NAMALWA (cell line): ENCODE data around the gene ITSN1.

ENCODE experiments used
- DNase-seq: peaks from one replicate; pipeline ENCODE4 v3.0.0-alpha.2; 2015; ENCODE audit warnings: low spot score

Gene ITSN1

GRCh38 chr21:33732038-33732437 is 89.7 kb downstream of the ITSN1 start:
- no peak for DNase-seq

- DNase-seq = no peak
These were observed 91.3 kb downstream of the ITSN1 start for GRCh38 chr21:33733601-33734000.

- no peak for DNase-seq
These were observed 92.0 kb downstream of the ITSN1 start for GRCh38 chr21:33734291-33734690.

GRCh38 chr21:33734818-33735217 is 92.5 kb downstream of the ITSN1 start:
- no peak for DNase-seq

- DNase-seq = no peak
These were observed 94.3 kb downstream of the ITSN1 start for GRCh38 chr21:33736569-33736968.

- DNase-seq = no peak
These were observed 97.4 kb downstream of the ITSN1 start for GRCh38 chr21:33739701-33740100.

GRCh38 chr21:33747420-33747819 is 105.1 kb downstream of the ITSN1 start:
- no peak for DNase-seq

GRCh38 chr21:33748903-33749302 is 106.6 kb downstream of the ITSN1 start:
- no peak for DNase-seq

GRCh38 chr21:33750017-33750416 is 107.7 kb downstream of the ITSN1 start:
- DNase-seq = no peak

GRCh38 chr21:33751120-33751519 is 108.8 kb downstream of the ITSN1 start:
- DNase-seq = no peak

GRCh38 chr21:33751533-33751932 is 109.2 kb downstream of the ITSN1 start:
- no peak for DNase-seq

GRCh38 chr21:33752260-33752659 is 110.0 kb downstream of the ITSN1 start:
- DNase-seq = no peak

- no peak for DNase-seq
These were observed 111.6 kb downstream of the ITSN1 start for GRCh38 chr21:33753886-33754285.

GRCh38 chr21:33754481-33754880 is 112.2 kb downstream of the ITSN1 start:
- no peak for DNase-seq

- DNase-seq = no peak
These were observed 113.1 kb downstream of the ITSN1 start for GRCh38 chr21:33755354-33755753.

GRCh38 chr21:33760641-33761440 is 118.5 kb downstream of the ITSN1 start:
- no peak for DNase-seq

GRCh38 chr21:33761441-33762036 is 119.2 kb downstream of the ITSN1 start:
- no peak for DNase-seq

GRCh38 chr21:33762803-33763581 is 120.7 kb downstream of the ITSN1 start:
- DNase-seq = no peak

GRCh38 chr21:33763582-33763899 is 121.2 kb downstream of the ITSN1 start:
- DNase-seq = no peak

GRCh38 chr21:33767236-33767635 is 124.9 kb downstream of the ITSN1 start:
- no peak for DNase-seq

GRCh38 chr21:33767960-33768359 is 125.7 kb downstream of the ITSN1 start:
- DNase-seq = no peak

GRCh38 chr21:33769057-33769456 is 126.8 kb downstream of the ITSN1 start:
- DNase-seq = no peak

- no peak for DNase-seq
These were observed 128.2 kb downstream of the ITSN1 start for GRCh38 chr21:33770542-33770941.
